IMR-90 (cell line): ENCODE measurements around the gene UBE2V1. TPM values are rescaled to one million over a fixed set of nuclear protein-coding genes. Genes with fewer than 3 reads are reported as not detected.

Experiments
- ELK1 ChIP-seq: fragments of 150-350 bp; IDR thresholded peaks from 2 replicates; pipeline ENCODE4 v1.6.1; 2016; ENCODE audit warnings: low read depth, mild to moderate bottlenecking, low read length, moderate library complexity, borderline replicate concordance
- RAD21 ChIP-seq: IDR thresholded peaks from 2 replicates; pipeline ENCODE4 v1.6.1; 2012; ENCODE audit warnings: low read length, improper control_type of control experiment
- polyA plus RNA-seq, 3 experiments: library from polyadenylated mRNA; depleted of rRNA; stranded (reverse); fragments of >200 nt; gene quantifications; 2 replicates each; pipeline ENCODE4 v1.2.3, GENCODE V29; 2012; ENCODE audit warnings: low replicate concordance in 1 of 3
- total RNA-seq: library from RNA; depleted of rRNA; stranded (reverse); fragments of >200 nt; gene quantifications from 2 replicates; pipeline ENCODE4 v1.2.3, GENCODE V29; 2012
- TF ChIP-seq, protein P1 (sequence below): fragments of 150-350 bp; IDR thresholded peaks from 2 replicates; pipeline ENCODE4 v1.6.1; 2017; ENCODE audit warnings: mild to moderate bottlenecking, antibody characterized with exemption, low read length, low read depth

Gene UBE2V1
- total and polyA plus RNA-seq, 2 of the 4 experiments (the other 2 are of a cell fraction): 20.1 to 138 TPM

- TF ChIP-seq RAD21 (no peak), ELK1 (no peak)
- TF ChIP-seq, protein P1, sequence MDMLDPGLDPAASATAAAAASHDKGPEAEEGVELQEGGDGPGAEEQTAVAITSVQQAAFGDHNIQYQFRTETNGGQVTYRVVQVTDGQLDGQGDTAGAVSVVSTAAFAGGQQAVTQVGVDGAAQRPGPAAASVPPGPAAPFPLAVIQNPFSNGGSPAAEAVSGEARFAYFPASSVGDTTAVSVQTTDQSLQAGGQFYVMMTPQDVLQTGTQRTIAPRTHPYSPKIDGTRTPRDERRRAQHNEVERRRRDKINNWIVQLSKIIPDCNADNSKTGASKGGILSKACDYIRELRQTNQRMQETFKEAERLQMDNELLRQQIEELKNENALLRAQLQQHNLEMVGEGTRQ: no peak
These were observed 34.0 kb upstream of the UBE2V1 start (continued) for GRCh38 chr20:50146732-50147662.
